Measurements from ENCODE around the gene CDK4.

CDK4 gene

DNA sequence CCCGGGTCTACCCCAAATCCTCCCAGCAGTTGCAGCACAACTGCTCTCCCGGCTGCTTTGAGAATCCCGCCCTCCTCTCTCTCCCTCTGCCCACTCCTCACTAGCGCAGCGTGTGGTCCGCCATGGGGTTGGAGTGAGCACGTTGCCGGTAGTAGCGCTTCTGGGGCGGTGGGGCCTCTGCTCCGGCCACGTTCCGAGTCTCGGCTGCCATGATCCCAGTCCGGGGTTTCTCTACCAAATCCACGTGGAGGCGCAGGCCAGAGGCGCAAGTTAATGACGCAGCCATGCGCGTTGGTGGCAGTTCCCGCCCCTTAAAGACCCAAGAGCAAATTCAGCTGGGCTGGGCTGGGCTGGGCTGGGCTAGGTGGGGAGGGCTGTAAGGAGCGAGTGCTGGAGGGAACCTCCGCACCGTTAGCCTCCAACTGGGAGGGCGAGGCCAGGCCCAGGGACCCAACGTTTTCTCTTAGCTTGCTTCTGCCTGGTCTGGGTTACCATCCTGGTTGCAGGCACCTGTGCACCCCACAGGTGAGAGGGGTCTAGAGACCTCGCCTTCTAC, 19.8 kb upstream of the CDK4 start, which contains the start of gene METTL1:
Gene METTL1, minus strand, starts transcription at position 233 of the 556 bp plus-strand sequence. Its CDS starts 22 bp downstream, at position 211.
- peak; percentile 83 for DNase-seq (ENCODE audit: low read depth)

DNA sequence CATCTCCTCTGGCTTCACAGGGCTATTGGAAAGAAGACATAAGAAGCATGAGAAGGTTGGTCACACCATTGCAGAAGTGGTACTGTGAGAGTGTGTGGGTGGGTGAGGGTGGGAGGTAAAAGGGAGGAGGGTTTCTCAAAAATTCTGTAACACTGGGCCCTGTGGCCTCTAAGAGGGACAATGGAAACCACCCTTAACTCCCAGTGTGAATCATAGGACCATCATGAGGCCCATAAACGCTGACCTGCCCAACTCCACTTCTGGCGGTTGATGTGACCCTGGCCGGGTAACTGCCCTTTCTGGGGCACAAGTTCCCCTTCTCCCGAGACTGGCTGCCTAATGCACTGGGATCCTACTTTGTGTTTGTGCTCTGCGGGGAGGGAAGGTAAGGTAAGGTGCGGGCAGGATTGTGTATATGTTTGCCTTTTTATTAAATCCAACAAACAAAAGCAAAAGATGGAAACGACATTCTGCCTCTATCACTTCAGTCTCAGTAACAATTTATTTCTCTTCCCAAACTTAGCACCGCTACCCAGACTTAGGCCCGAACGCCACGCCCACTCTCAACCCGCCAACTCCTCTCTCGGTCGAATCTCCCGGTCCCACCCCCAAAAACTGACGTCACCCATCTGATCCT, 19.2 kb upstream of the CDK4 start:
- DNase-seq (ENCODE audit: low read depth) = peak; percentile 63

DNA sequence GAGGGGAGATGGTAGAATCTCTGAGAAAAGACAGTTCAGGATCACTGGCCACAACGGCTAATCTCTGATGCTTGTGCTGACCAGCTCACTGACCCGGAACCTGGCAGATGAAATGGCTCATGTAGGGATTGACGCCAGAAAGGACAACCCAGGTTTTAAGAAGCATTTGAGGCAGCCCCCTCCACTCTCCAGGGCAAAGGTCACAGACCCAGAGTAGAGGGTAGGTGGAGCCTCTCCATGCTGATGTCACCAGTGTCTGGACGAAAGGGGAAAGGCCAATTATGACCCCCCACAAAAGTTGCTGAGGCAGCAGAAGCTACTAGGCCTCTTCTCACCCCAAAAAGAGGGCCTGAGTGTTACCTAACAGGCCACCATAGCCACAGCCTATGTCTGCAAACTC, 18.6 kb upstream of the CDK4 start:
- no peak for DNase-seq (ENCODE audit: low read depth)

DNA sequence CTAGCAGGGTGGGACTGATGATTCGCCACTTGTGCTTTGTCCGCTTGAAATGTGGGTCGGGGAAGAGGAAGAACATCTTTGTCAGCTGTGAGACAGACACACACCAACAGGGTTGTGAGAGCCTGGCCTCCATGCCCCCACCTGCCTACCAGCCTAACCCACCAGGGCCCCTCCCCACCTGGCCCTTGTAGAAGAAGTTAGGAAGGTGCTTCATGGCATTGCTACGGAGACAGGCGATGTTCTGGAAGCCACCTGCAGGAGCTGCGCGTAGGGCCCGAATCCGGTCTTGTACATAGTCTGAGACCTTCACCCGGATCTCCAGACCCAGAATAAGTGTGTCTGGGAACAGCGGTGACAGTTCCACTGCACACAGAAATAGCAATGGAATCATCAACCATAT, 17.5 kb upstream of the CDK4 start:
- no peak for DNase-seq (ENCODE audit: low read depth)

DNA sequence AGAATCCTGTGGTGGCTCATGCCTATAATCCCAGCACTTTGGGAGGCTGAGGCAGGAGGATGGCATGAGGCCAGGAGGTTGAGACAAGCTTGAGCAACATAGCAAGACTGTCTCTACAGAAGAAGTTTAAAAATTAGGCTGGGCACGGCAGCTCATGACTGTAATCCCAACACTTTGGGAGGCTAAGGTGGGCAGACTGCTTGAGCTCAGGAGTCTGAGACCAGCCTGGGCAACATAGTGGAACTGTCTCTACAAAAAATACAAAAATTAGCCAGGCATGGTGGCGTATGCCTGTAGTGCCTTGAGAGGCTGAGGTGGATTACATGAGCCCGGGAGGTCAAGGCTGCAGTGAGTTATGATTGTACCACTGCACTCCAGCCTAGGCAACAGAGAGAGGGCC, 15.8 kb upstream of the CDK4 start:
- no peak for DNase-seq (ENCODE audit: low read depth)

DNA sequence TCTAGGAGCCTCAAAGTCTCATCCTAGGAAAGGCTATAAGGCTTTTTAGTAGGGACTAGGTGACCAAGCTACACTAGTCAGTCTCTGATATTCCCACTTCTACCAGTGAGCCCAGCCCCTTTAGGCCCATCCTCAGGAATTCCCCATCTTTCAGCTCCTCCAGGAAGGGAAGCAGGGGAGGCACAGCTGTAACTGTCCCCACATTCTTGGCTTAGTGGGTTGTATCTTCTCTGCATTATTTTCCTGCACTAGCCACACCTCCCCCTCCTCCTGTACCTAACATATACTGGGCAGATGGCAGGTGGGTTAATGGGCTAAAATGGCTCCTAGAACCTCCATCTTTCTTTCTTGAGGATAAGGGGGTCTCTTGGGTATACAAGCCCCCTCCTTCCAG, 15.2 kb upstream of the CDK4 start:
- DNase-seq (ENCODE audit: low read depth) = no peak

DNA sequence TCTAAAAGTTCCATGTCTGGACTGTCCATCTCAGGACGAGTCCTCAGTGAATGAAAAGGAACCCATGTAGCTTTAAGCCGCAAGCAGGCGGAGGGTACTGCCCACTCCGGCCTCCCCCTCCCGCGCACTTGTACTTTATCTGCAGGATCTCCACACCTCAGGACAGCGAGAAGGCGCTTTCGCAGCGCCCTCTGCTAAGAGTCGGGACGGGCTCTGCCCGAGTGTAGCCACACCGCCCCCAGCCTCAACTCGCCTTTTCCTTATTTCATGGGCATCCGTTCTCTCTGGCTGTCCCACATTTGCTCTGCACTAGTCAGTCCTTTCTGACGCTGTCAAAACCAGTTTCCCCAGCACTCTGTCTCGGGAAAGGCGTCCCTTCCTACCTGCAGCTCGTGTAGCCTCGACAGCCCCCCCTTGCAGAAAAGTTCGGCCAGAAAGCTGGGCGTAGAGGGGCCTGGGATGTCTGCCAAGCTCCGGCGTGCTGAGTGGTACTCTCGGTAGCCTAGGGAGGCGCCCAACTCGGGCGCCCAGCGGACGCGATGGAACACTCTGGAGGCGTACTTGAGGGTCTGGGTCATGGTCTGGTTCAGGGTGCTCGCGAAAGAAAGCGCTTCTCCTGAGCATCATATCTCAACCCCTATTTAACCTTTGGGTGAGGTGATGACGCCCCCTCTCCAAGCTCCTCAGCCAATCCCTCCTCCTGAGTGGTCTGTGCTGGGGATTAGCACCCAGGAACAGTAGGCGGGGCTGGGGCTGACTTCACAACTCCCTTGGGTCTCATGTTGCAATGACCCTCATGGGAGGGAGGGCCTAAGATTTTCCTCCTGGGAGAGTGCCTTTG, 14.6 kb upstream of the CDK4 start, which contains the start of gene CYP27B1:
Gene CYP27B1, minus strand, starts transcription at position 615 of the 841 bp plus-strand sequence. Its CDS starts 37 bp downstream, at position 578.
- no peak for DNase-seq (ENCODE audit: low read depth)

DNA sequence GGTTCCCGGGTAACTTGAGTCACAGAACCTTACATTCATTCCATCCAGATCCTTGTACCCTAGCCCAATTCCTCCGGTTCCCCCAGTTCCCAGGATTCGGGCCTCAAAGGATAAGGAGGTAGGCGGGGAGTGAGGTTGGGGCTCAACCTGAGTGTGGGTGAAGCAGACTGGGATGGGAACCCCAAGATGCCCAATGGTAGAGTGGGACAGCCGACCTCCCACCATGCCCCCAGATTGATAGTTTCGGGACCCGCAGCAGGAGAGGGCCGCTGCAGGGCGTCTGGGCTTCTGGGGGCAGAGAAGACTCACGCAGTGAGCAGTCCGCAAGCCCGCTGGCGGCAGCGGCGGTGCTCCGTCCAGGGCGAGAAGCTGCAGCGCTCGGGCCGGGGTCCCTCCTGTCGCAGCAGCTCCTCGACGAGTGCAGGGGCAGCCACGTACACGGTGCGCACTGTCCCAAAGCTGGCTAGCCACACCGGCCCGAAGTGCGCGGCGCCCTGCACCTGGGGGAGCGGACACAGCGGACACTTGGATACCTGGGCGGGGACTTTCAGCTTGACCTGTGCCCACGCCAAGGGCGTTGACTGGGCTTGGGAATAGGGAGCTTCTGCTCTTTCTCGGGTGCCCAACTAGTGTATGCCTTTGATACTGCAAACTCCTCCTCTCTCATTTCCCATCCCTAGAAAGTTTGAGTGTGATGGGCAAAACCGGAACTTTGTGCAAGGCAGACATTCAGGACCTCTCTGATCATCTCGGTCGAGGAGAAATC, 13.8 kb upstream of the CDK4 start:
- DNase-seq (ENCODE audit: low read depth) = no peak

DNA sequence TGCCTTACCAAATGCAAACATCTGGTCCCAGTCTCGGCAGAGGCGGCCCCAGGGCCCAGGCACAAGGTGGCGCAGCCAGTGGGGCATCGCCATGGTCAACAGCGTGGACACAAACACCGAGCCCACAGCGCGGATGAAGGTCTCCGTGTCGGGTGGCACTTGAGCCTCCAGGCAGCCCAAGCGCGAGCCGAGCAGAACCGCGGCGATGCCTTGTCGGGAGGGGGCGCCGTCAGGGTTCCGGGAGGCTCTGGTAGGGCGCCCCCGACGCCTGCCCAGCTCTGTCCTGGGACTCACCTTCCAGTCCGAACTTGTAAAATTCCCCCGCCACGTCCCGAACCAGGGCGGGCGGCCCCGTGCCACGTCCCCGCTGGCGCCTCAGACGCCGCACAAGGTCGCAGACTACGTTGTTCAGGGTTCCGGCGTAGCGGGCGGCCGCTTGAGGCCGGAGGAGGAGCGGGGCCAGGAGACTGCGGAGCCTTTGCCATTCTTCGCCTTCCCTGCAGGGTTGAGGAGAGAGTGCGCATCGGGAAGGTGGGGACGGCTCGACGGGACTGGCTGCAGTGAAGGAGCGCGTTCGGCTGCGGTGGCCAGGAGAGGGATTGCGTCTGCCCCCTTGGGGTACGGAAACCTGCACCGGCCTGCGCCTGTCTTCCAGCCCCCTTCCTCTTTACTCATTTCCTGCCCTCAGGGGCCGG, 13.0 kb upstream of the CDK4 start:
- DNase-seq (ENCODE audit: low read depth) = no peak

DNA sequence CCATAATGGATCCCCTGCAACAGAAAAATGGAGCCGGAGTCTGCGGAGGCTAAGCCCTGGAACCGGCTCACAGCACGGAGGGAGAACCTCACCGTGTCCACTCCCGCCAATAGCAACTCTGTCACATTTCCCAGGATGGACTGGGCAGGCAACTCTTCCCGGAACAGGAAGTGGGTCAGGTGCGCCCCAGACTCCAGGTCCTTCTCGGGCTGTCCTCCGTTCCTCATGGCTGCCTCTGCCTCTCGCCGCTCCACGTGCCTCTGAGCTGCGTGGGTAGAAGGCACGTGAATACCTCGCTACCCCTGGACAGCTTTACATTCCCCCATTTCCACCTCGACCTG, 12.5 kb upstream of the CDK4 start:
- no peak for DNase-seq (ENCODE audit: low read depth)

DNA sequence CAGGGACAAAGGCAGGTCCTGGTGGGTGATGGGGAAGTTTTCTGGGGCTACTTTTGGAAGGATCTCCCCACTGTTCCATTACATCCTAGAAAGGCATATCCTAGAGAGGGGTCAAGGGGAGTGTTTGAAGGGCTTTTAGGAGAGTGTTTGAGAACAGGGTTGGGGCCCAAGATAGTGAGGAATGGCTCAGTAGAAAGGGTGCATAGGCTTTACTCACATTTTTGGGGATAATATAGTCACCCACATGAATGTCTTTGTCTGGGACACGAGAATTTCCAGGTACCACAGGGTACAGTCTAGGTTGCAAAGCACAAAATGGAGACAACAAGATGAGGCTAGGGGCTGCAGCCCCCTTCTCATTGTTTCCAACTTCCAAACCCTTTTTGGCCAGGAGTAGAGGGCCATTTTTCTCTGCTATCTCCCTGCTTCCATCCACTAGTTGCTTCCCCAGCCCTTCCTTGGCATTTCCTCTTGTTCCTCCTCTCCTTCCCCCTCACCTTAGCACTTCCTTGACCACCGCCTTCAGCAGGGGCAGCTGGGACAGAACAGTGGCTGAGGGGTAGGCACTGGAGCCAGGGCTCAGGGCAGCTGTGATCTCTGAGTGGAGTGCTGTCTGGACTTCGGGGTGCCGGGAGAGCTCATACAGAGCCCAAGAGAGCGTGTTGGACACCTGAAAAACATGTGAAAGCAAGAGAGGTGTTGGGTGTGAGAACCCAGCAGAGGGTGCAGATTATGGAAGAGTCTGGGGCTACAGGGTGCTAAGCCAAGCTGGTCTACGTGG, 12.0 kb upstream of the CDK4 start:
- DNase-seq (ENCODE audit: low read depth) = no peak

DNA sequence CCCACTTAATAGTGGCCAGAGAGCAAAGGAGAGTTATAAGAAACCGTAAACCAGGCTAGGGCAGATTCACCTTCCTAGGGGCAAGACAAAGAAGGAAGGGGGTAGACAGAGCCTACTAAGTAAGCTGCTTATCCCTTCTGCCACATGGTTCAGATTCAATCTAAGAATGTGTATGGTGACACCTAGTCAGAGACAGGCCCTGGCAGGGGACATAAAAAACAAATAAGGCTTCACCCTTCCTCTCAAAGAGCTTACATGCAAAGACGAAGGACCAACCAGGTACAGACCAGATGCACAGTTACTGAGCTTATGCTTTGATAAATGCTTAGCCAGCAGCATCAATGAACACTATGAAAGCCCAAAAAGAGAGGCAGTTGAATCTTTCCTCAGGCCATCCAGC, 10.4 kb upstream of the CDK4 start:
- no peak for DNase-seq (ENCODE audit: low read depth)

DNA sequence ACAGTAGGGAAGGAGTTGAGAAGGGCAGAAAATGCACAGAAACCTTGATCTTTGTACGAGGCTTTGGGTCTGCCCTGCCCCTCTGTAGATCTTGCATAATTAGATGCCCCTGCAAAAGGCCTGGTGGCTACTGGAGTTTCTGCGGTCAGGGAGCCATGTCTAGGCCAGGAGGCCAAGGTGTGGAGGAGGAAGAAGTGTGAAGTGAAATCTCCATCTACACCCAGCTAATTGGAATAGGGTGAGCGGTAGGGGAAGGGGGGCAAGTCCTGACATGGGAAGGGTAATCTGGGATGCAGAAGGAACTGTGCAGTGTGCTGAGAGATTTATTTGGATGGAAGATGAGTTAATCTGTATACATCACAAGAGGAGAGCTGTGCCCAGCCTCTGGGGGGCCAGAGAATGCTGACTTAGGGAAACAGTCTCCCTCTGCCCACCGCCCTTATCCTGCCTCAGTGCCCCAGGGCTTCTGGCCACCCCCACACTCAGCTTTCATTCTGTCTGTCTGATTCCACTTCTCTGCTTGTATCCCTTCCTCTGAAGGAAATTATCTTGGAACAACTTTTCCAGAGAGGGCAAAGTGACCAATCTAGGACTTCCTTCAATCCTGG, 9.4 kb upstream of the CDK4 start:
- DNase-seq (ENCODE audit: low read depth) = no peak

DNA sequence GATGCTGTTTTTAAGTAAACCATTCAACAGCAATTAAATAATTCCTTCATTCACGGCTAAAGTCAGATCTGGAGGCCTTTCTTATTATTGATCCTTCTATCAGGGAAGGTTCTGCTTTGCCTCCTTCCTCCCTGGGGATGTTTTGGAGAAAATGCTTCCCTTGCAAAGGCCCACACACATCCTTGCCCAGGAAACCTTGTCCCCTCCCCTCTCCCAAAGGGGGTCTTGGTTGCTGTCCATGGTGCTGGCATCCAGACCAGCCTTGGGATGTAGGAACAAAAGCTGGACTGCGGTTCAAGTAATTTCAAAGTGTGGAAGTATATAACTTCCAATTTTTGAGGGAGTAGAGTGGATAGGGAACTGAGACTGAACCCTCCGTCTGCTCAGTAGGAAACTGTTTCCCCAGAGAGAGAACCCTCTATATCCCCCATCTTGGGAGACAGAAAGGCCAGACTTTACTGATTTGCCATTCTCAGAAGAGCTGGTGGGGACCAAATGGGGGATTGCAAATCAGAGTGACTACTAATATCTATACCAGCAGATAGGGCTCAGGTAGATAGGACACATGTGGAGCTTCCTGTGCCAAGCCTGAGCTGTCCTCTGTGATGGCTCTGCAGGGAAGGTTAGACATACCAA, 8.4 kb upstream of the CDK4 start:
- no peak for DNase-seq (ENCODE audit: low read depth)

DNA sequence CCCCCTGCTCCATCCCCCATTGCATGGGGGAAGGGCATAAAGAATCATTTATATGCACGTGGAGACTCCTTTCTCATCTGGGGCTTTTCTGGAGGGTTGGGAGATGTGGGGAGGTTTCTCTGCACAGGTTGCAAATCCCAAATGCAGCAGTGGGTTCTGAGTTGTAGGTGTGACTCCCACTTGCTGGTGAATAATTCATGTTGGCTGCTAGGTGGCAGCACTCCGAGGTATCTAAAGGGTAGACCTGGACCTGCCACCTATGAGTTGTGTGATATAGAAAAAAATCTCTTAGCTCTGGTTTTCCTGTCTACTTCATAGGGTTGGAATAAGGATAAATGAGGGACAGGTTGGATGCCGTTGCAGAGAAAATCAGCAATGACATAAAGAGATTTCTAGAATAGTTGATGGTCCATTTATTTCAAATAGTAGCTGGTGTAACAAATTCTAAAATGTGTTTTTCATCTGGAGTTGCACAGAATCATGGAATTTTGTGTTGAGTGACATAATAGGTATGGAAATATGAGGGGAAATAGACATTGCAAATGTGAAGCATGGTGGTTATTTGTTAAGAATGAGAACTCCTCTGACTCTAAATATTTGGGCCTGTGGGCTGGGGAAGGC, 7.4 kb upstream of the CDK4 start:
- no peak for DNase-seq (ENCODE audit: low read depth)

DNA sequence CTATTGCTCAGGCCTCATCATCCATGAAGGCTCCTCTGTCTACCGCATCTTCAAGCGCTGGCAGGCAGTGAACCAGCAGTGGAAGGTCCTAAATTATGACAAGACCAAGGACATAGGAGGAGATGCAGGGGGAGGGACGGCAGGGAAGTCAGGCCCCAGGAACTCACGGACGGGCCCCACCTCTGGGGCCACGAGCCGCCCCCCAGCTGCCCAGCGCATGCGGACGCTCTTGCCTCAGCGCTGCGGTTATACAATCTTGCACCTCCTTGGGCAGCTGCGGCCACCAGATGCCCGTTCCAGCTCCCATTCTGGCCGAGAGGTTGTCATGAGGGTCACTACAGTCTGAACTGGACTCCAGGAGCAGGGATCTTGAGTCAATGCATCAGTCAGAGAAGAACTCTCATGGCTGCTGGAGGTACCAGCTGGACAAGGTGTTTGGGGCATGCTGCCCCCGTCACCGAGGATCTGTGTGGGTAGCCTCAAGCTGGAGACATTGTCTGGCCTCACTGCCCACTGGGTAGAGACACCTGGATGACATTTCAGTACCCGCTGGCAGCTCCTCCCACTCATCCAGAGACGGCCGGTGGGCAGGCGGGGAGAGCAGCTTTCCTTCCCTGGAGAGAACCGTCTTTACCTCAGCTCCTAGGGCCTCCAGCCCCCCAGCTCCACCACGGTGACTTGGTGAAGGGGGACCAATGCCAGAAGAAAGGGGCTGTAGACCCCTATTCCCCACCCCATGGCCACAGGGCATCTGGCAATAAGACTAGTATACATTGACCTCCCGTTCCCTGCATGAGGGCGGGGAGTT, 6.6 kb upstream of the CDK4 start:
- DNase-seq (ENCODE audit: low read depth) = no peak

DNA sequence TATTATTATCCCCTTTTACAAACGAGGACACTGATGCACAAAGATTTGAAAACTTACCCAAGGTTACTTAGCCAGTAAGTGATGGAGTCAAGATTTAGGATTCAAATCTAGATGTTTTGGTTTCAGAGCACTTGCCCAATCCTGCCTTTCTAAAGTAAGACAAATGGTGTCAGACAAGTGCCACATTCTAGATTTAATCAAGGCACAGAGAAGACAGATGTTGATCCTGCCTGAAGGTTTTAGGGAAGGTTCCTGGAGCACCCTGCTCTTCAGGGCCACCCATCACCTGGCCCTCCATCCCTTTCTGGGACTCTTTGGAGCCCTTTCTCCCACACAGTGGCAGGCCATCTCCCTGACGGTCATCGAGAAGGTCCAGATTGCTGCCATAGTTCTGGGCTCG, 5.7 kb upstream of the CDK4 start:
- no peak for DNase-seq (ENCODE audit: low read depth)

DNA sequence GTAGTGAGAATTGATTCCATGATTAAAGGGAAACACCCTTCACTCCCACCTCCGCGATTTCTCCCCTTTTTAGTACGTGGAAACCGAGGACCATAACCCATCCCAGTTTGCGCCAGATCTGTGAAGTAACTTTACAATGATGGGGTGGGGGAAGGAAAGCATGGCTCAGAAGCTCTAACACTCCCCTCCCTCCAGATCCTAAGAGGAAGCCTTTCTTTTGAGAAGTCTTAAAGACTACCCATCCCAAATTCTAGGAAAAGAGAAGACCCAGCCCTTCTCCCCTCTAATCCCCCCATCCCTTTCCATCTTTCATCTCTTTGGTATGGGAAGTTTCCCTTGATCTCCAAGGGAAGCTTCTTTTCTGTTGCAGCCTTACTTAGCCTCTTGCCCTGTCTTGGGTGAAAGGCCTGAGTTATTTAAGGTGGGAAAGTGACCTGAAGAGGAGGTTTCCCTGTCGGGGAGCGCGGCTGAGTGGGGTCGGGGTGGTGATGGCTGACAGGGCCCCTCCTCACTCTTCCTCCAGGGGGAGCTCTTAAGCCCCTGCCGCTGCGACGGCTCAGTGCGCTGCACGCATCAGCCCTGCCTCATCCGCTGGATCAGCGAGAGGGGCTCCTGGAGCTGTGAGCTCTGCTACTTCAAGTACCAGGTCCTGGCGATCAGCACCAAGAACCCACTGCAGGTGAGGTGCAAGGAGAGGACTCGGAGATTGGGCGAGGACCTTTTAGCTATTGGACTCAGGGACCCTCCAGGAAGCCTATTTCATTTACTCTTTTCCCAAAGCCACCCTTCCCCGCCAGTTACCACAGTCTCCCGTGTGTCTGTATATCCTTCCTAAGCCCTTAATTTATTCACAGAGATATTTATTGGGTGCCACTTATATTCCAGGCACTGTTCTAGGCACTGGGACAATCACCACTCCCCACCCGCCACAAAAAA, 4.6 kb upstream of the CDK4 start:
- no peak for DNase-seq (ENCODE audit: low read depth)

All from non-pigmented ciliary epithelial cell (primary cell).